Lower lobe of right lung (tissue), 2 donors: ENCODE data around the gene ZBTB42. TPM values are rescaled to one million over a fixed set of nuclear protein-coding genes. Genes with fewer than 3 reads are reported as not detected.

Experiments used
- ATAC-seq, 2 donors: fragments of 200-7000 bp; cut with Tn5 transposase; one replicate each; pipeline ENCODE4 v1.9.1; 2020 to 2022; ENCODE audit warnings: mild to moderate bottlenecking in 2 of 2, moderate library complexity in 2 of 2
- DNase-seq: peaks from one replicate; pipeline ENCODE4 v3.0.0-alpha.2; 2020
- H3K27ac ChIP-seq: fragments of 200-600 bp; one replicate; pipeline ENCODE4 v1.8.0; 2022
- H3K27me3 ChIP-seq: fragments of 200-600 bp; one replicate; pipeline ENCODE4 v1.8.0; 2022; ENCODE audit warnings: low read depth
- H3K36me3 ChIP-seq: fragments of 200-600 bp; one replicate; pipeline ENCODE4 v1.8.0; 2022; ENCODE audit warnings: mild to moderate bottlenecking
- H3K4me1 ChIP-seq: fragments of 200-600 bp; one replicate; pipeline ENCODE4 v1.8.0; 2022
- H3K4me3 ChIP-seq: fragments of 200-600 bp; one replicate; pipeline ENCODE4 v1.8.0; 2022; ENCODE audit warnings: mild to moderate bottlenecking
- H3K9me3 ChIP-seq: fragments of 200-600 bp; one replicate; pipeline ENCODE4 v1.8.0; 2022
- CTCF ChIP-seq: fragments of 200-600 bp; IDR thresholded peaks from one replicate; pipeline ENCODE4 v1.8.0; 2022; ENCODE audit warnings: antibody characterized with exemption, mild to moderate bottlenecking
- intact Hi-C: fragments of 100-400 bp; cut with DNase I; formaldehyde crosslinking; loops from one replicate; pipeline ENCODE4 v1.11.0; 2022
- total RNA-seq: library from RNA; stranded (reverse); fragmentation: NEBNext Ultra II Directional; extraction: Animal tissue kit (Norgen Biotek cat#: 25700); gene quantifications from one replicate; pipeline ENCODE4 v1.2.1, GENCODE V29; 2021
- donor health status: DM: no; HTN: yes; CAD: no; lungs with severe emphysema.

The ZBTB42 gene
- total RNA-seq, 1 donor from 2014 or later: 13.1 TPM

GRCh38 chr14:104797115-104798044, 3.5 kb upstream of the ZBTB42 start:
- no peak overlapping the region for H3K4me3 ChIP-seq
- ATAC-seq: peak; percentile 3 to 22
- TF ChIP-seq CTCF: no peak
- no peaks in the 10 kb centered on the region for H3K36me3 ChIP-seq
- intact Hi-C loops: no loop called here
- H3K4me1 ChIP-seq: peaks cover 73% of the 10 kb centered on the region
- H3K9me3 ChIP-seq: no peaks in the 10 kb centered on the region
- no peak for DNase-seq
- peak overlapping the region; percentile 87 for H3K27ac ChIP-seq
- no peaks in the 10 kb centered on the region for H3K27me3 ChIP-seq

GRCh38 chr14:104798300-104799243, 2.3 kb upstream of the ZBTB42 start:
- no peak for TF ChIP-seq CTCF
- DNase-seq (no peak), ATAC-seq (no peak)
- Histone ChIP-seq H3K27me3 (no peaks in the 10 kb centered on the region), H3K9me3 (no peaks in the 10 kb centered on the region), H3K4me3 (no peak overlapping the region), H3K36me3 (no peaks in the 10 kb centered on the region), H3K4me1 (peaks cover 73% of the 10 kb centered on the region), H3K27ac (peak overlapping the region; percentile 96)
- intact Hi-C loops: no loop called here

GRCh38 chr14:104799244-104800014, 1.5 kb upstream of the ZBTB42 start:
- Histone ChIP-seq H3K9me3 (no peaks in the 10 kb centered on the region), H3K27ac (peak overlapping the region; percentile 96), H3K36me3 (no peaks in the 10 kb centered on the region), H3K4me3 (peak overlapping the region; percentile 88), H3K27me3 (no peaks in the 10 kb centered on the region), H3K4me1 (peaks cover 66% of the 10 kb centered on the region)
- intact Hi-C loops: no loop called here
- no peak for ATAC-seq
- no peak for DNase-seq
- no peak for TF ChIP-seq CTCF

- peak overlapping the region; percentile 96 for H3K27ac ChIP-seq
- H3K9me3 ChIP-seq: no peaks in the 10 kb centered on the region
- intact Hi-C loops: no loop called here
- DNase-seq (peak; percentile 94), ATAC-seq (peak; percentile 81 to 88)
- H3K4me1 ChIP-seq: peaks cover 69% of the 10 kb centered on the region
- peak overlapping the region; percentile 88 for H3K4me3 ChIP-seq
- peak; percentile 52 for TF ChIP-seq CTCF
- H3K36me3 ChIP-seq: no peaks in the 10 kb centered on the region
- no peaks in the 10 kb centered on the region for H3K27me3 ChIP-seq
Measured at GRCh38 chr14:104800015-104800770, 708 bp upstream of the ZBTB42 start.
